ENCODE data around the gene LPP. TPM values are rescaled to one million over a fixed set of nuclear protein-coding genes. Genes with fewer than 3 reads are reported as not detected.

The LPP gene
- total RNA-seq, 1 experiment from 2014 or later, result 0.04 TPM

DNA sequence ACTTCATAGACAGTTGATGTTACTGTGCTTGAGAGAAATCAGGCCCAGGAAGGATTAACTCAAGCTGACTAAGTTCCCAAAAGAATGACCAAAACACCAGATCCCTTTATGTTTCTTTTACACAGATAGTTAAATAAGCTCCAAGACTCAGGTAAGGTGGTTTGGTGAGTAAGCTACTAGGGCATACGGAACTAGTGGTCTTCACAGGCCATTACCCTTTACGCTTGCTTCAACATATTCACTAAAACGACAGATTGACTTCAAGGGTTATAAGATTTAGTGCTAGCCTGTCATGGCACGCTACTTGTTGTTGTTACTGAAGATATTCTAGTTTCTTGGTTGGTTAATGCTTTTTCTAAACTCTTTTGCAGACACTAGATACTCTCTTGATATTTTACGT, 369.3 kb downstream of the LPP start:
- Histone ChIP-seq H3K4me1 (no peaks in the 10 kb centered on the region), H3K36me3 (no peaks in the 10 kb centered on the region), H3K9me3 (replicated peaks) (no peaks in the 10 kb centered on the region), H3K4me3 (no peak overlapping the region), H3K27me3 (no peaks in the 10 kb centered on the region), H3K27ac (no peak overlapping the region)
- DNase-seq, result no peak

DNA sequence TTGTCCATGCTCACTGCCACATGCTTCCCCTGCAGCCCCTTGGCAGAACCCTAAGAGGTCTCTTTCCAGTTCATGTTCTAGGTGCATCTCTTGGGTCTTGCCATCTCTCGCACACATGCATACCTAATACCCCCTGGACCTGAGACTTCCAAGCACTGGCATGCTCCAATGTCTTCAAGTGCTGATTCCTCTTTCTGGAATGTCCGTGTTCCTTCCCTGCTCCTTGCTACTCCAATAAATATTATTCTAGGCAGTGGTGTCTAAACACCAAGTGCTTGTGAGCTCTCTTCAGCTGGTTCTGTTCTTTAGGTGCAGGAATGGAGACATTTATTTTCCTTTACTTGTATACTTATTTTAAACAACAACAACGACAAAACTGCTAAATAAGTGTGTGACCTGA, 370.1 kb downstream of the LPP start:
- no peak for DNase-seq
- no peak overlapping the region for H3K27ac ChIP-seq
- no peaks in the 10 kb centered on the region for H3K36me3 ChIP-seq
- H3K4me1 ChIP-seq, result no peaks in the 10 kb centered on the region
- no peaks in the 10 kb centered on the region for H3K27me3 ChIP-seq
- no peak overlapping the region for H3K4me3 ChIP-seq
- no peaks in the 10 kb centered on the region for H3K9me3 ChIP-seq (replicated peaks)

DNA sequence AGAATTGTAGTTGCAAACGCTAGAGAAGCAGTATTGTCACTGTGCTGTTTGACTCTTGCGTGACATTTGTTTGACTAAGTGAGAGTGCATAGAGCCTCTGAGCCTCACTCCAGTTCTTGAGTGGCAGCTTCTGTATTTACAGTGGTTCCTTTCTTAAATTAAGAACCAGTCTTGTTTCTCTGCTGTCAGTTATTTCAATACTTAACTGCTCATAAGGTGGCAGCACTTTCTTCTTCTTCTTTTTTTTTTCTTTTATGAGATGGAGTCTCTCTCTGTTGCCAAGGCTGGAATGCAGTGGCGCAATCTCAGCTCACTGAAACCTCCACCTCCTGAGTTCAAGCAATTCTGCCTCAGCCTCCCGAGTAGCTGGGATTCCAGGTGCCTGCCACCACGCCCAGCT, 372.1 kb downstream of the LPP start:
- DNase-seq, result no peak
- H3K27ac ChIP-seq, result no peak overlapping the region
- H3K27me3 ChIP-seq, result no peaks in the 10 kb centered on the region

DNA sequence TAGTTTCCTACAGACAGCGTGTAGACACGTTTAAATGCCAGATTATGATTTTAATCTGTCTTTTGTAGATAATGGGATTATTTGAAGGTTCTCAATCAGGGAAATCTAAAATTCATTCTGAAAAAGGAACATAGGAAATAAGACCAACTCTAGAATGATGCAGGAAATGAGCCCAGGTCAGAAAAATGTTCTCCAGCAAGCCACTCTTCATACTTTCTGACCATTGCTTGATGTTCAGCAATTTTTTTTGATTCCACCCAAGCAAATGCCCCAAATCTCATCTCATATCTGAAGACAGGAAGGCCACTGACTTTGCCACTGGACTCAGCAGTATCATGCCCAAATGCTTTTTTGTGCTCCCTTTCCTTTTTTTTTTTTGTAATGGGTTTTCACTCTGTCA, 373.4 kb downstream of the LPP start:
- no peaks in the 10 kb centered on the region for H3K27me3 ChIP-seq
- no peaks in the 10 kb centered on the region for H3K9me3 ChIP-seq (replicated peaks)
- H3K4me3 ChIP-seq, result no peak overlapping the region
- no peak overlapping the region for H3K27ac ChIP-seq
- H3K4me1 ChIP-seq, result no peaks in the 10 kb centered on the region
- no peaks in the 10 kb centered on the region for H3K36me3 ChIP-seq
- DNase-seq, result no peak

More for the DNA sequence above, 372.1 kb downstream of the LPP start:
- H3K36me3 ChIP-seq, result no peaks in the 10 kb centered on the region
- no peaks in the 10 kb centered on the region for H3K9me3 ChIP-seq (replicated peaks)
- no peaks in the 10 kb centered on the region for H3K4me1 ChIP-seq
- no peak overlapping the region for H3K4me3 ChIP-seq

DNA sequence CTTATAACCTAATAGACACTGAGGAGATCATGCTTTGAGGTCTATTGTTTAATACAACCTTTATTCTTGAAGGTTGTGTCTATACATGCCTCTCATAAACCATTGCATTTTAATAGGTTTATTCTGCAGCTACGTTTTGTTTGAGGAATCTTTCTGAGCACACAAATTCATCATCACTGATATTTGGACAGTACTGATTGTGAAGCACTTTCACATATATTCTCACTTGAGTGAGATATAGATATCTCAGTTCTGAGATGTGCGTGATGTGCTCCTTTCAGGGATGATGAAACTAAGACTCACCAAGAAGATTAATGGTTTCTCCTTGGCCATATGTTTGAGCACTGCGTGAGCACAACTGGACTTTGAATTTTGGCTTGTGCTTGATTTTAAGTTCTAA, 374.4 kb downstream of the LPP start:
- H3K36me3 ChIP-seq, result no peaks in the 10 kb centered on the region
- no peak overlapping the region for H3K4me3 ChIP-seq
- DNase-seq, result no peak
- H3K4me1 ChIP-seq, result no peaks in the 10 kb centered on the region
- no peaks in the 10 kb centered on the region for H3K9me3 ChIP-seq (replicated peaks)
- H3K27me3 ChIP-seq, result no peaks in the 10 kb centered on the region
- no peak overlapping the region for H3K27ac ChIP-seq

DNA sequence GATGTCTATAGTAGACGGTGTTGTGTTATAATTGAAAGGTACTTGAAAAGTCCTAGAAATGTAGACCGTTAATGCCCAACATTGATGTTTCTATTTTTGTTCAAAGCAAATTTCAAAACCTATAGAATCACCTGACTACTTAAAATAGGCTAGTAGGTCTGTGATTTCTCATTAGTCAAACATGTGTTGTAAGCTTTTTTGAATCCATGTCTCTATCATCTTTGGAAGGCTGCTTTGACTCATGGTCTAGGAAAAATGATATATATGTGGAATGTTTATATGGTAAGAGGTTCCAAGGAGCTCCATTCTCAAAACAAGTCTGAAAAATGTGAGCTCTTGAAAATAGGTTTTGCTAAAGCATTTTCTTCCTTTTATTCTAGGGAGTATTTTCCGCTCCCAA, 375.3 kb downstream of the LPP start:
- Histone ChIP-seq H3K27me3 (no peaks in the 10 kb centered on the region), H3K9me3 (replicated peaks) (no peaks in the 10 kb centered on the region), H3K4me1 (no peaks in the 10 kb centered on the region), H3K27ac (no peak overlapping the region), H3K36me3 (no peaks in the 10 kb centered on the region), H3K4me3 (no peak overlapping the region)
- no peak for DNase-seq

DNA sequence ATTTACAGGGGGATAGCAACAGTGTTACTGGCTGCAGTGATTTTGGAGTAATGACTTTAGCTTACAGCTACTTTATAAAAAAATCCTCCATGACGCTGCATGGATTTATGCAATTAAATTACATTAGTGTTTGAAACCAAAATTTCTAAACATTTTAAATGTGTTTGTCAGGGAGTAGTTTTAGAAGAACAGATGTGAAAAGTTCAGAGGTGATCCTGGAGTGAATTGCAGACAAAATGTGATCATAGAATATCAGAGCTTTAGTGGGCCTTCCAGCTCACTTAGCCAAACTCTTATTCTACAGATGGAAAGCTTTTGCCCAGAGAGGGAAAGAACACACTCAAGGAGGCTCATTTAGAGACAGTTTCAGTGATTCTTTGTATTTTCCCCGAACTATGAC, 376.3 kb downstream of the LPP start:
- Histone ChIP-seq H3K27ac (no peak overlapping the region), H3K27me3 (no peaks in the 10 kb centered on the region), H3K36me3 (no peaks in the 10 kb centered on the region), H3K9me3 (replicated peaks) (no peaks in the 10 kb centered on the region), H3K4me3 (no peak overlapping the region), H3K4me1 (no peaks in the 10 kb centered on the region)
- DNase-seq, result no peak

DNA sequence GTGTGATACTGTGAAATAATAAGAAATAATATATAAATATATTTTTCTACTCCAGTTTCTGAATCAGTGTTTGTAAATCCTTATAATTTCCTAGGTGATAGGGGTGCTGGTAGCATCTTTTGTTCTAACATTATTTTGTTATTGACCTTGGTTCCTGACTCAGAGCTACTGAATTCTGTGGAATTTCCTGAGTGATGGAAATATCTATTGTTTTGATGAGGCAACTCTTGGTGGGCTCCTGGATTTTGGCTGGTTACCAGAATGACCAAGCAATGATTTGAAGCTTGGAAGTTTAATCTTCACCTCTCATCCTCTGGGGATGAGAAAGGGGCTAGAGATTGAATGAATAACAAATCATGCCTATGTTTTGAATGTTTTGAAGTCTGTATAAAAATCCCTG, 377.3 kb downstream of the LPP start:
- no peaks in the 10 kb centered on the region for H3K36me3 ChIP-seq
- H3K4me3 ChIP-seq, result no peak overlapping the region
- no peaks in the 10 kb centered on the region for H3K27me3 ChIP-seq
- H3K9me3 ChIP-seq (replicated peaks), result no peaks in the 10 kb centered on the region
- DNase-seq, result no peak
- H3K27ac ChIP-seq, result no peak overlapping the region
- H3K4me1 ChIP-seq, result no peaks in the 10 kb centered on the region

DNA sequence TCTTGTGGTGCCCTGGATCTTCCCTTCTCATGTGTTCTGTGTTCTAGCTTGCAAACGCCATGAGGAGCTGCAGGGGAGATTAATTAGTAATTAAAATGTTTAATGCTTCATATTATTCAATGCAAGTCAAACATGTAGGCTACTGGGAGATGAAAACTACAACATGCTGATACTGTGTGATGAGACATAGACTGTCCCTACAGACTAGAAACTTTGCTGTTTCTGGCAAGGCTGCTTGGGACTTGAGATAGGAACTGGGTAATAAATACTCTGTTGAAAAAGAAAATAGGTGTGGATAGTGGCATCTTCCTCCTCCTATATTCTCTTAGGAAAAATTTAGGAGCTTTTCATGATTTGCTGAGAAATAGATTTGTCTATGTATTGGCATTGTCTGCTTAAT, 379.2 kb downstream of the LPP start:
- no peak overlapping the region for H3K4me3 ChIP-seq
- no peak for DNase-seq
- H3K27ac ChIP-seq, result no peak overlapping the region
- no peaks in the 10 kb centered on the region for H3K4me1 ChIP-seq
- H3K27me3 ChIP-seq, result no peaks in the 10 kb centered on the region
- H3K9me3 ChIP-seq (replicated peaks), result no peaks in the 10 kb centered on the region
- no peaks in the 10 kb centered on the region for H3K36me3 ChIP-seq

DNA sequence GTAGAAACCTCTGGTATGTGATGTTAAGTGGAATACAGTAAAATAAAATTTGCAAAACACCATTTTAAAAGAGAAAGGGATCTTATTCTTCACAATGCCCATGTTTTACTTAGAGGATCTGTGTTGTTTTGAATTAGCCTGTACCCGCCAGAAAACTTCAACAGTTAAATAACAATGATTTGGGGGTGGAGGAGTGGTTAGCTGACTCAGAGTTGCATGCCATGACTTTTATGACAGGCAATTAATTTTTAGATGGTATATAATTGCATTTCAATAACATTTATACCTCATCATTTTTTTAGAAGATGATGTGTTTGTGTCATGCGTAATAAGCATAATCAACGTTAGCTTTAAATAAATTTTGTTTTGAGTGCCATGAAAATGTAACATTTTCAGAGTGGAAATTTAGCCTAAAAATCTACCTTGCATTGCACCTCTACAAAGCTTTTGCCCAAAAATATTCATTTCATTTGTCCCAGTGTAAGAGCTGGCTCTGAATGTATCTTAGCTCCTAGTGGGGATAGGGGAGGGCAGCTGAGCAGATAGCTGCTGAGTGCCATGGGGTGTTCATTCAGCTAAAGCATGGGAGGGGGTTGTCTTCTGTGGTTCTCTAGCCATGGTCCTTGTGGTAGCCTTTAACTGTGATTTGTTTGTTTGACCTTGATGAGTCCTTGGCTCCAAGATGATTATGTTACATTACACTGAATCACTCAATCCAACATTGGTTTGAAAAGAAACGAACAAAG, 379.8 kb downstream of the LPP start:
- no peaks in the 10 kb centered on the region for H3K36me3 ChIP-seq
- no peak overlapping the region for H3K4me3 ChIP-seq
- H3K27me3 ChIP-seq, result no peaks in the 10 kb centered on the region
- no peak for DNase-seq
- H3K27ac ChIP-seq, result no peak overlapping the region
- no peaks in the 10 kb centered on the region for H3K9me3 ChIP-seq (replicated peaks)
- H3K4me1 ChIP-seq, result no peaks in the 10 kb centered on the region

DNA sequence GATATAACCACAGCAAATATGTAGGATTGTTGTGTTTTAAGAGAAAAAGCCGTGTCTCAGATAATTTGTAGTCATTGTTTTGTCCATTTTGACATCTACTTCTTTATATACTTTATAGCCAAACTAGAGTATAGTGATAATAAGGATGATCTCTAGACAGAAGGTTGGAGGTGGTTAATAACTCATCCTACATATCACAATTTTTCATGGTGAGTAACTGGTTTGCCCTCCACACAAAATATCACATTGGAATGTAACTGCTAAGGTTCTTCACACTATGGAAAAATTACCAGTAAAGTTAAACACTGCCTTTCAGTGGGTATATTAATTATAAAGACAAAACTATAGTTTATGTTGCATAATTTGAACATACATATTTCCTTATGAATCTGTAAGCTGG, 380.7 kb downstream of the LPP start:
- no peaks in the 10 kb centered on the region for H3K36me3 ChIP-seq
- H3K4me3 ChIP-seq, result no peak overlapping the region
- H3K27ac ChIP-seq, result no peak overlapping the region
- no peaks in the 10 kb centered on the region for H3K4me1 ChIP-seq
- DNase-seq, result no peak
- H3K9me3 ChIP-seq (replicated peaks), result no peaks in the 10 kb centered on the region
- H3K27me3 ChIP-seq, result no peaks in the 10 kb centered on the region

DNA sequence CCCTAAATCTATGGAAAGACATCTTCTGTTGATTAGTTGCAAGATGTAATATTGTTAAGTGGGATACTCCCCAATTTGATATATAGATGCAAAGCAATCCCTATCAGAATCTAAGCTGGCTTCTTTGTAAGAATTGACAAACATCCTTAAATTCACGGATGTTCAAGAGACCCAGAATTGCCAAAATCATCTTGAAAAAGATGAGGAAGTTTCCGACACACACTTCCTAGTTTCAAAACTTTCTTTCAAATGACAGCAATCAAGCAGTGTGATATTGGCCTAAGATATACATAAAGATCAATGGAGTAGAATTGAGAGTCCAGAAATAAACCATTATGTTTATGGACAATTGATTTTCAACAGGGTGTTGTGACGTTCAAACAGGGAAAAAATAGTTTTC, 383.6 kb downstream of the LPP start:
- H3K27ac ChIP-seq, result no peak overlapping the region
- no peaks in the 10 kb centered on the region for H3K36me3 ChIP-seq
- no peak for DNase-seq
- no peaks in the 10 kb centered on the region for H3K9me3 ChIP-seq (replicated peaks)
- no peaks in the 10 kb centered on the region for H3K4me1 ChIP-seq
- H3K4me3 ChIP-seq, result no peak overlapping the region
- H3K27me3 ChIP-seq, result no peaks in the 10 kb centered on the region

DNA sequence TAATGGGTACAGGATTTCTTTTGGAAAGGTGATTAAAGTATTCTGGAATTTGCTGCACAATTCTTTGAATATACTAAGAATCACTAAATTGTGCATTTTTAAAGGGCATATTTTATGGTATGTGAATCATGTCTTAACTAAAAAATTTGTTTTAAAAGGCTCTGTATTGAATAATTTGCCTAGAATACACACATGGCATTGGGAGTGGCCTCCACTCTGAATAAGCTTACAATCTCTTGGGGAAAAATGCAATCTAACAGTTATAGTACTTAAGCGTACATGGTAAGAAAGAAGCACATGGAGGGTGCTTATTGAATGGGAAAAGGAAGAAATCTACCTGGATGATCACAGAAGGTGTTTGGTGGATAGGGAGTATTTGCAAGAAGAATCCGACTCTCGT, 385.1 kb downstream of the LPP start:
- Histone ChIP-seq H3K4me1 (no peaks in the 10 kb centered on the region), H3K36me3 (no peaks in the 10 kb centered on the region), H3K4me3 (no peak overlapping the region), H3K27ac (no peak overlapping the region), H3K27me3 (no peaks in the 10 kb centered on the region), H3K9me3 (replicated peaks) (no peaks in the 10 kb centered on the region)
- DNase-seq, result no peak

DNA sequence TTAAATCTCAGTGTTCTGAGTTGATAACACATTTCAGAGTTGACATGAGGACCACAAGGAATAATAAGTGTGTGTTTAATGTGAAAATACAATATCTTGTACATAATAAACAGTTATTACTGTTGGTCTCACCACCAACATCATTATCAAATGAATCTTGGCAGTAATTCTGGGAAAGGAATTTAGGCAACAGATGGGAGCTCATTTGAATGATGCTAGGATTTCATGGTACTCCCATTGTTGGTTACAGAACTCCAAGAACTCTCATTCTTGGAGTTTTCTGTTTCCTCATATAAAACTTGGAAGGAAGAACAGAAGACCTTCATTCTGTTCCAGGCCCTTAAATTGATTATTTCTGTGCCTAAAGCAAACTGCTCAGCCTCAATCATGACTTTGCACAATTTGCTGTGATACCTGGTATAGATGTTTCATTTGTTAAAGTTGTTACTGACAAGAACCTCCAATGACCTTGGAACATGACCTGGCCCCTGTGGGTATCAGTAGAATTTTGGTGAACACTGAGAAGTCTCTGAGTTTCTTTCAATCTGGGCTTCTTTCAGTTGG, 385.8 kb downstream of the LPP start:
- no peaks in the 10 kb centered on the region for H3K27me3 ChIP-seq
- no peak for DNase-seq
- H3K4me3 ChIP-seq, result no peak overlapping the region
- no peaks in the 10 kb centered on the region for H3K9me3 ChIP-seq (replicated peaks)
- no peaks in the 10 kb centered on the region for H3K36me3 ChIP-seq
- no peaks in the 10 kb centered on the region for H3K4me1 ChIP-seq
- H3K27ac ChIP-seq, result no peak overlapping the region

DNA sequence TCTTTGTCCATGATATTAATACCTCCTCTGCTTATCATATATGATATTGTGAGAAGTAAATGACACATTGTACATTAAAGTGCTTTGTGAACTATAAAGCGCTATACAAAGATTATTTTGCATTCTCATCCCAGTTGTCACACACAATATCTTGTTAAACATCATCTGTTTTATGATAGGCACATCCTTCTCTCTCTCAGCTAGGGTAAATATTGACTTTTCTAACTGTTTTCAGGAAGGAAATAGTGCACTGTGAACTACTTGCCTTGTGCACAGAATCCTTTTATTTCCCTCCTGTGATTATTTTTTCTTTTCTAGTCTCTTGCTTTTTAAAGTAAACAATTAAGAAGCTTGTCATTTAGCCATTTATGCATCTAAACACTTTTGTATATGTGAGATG, 388.2 kb downstream of the LPP start:
- no peaks in the 10 kb centered on the region for H3K9me3 ChIP-seq (replicated peaks)
- DNase-seq, result no peak
- no peaks in the 10 kb centered on the region for H3K4me1 ChIP-seq
- H3K27ac ChIP-seq, result no peak overlapping the region
- no peaks in the 10 kb centered on the region for H3K36me3 ChIP-seq
- H3K4me3 ChIP-seq, result no peak overlapping the region
- no peaks in the 10 kb centered on the region for H3K27me3 ChIP-seq

DNA sequence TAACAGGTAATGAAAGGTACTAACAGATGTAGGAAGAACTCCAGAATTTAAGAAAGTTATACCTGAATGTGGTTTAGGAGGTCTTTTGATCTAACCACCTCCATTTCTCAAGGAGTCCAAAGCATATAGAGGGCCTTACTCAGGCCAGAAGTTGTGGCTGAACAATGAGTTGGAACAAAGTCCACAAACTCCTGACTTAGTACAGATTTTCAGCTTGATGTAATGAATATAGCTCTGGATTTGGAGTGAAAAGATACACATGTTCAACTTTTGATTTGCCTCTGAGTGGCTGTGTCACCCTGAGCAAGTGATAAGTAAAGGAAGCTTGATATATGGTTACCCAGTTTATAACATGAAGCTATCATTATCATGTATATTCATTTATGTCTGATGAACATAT, 390.1 kb downstream of the LPP start:
- H3K27ac ChIP-seq, result no peak overlapping the region
- no peaks in the 10 kb centered on the region for H3K27me3 ChIP-seq
- H3K4me1 ChIP-seq, result no peaks in the 10 kb centered on the region
- DNase-seq, result no peak
- no peaks in the 10 kb centered on the region for H3K36me3 ChIP-seq
- no peaks in the 10 kb centered on the region for H3K9me3 ChIP-seq (replicated peaks)
- H3K4me3 ChIP-seq, result no peak overlapping the region

Measured in SJCRH30 (cell line).